Rectal smooth muscle tissue (tissue), 1 donor: ENCODE results near the gene WDFY1.

Experiments used
- H3K27ac ChIP-seq: one replicate; pipeline ENCODE4 v1.7.0; 2013; ENCODE audit warnings: low read depth, low read length, inconsistent platforms
- H3K27me3 ChIP-seq: one replicate; pipeline ENCODE4 v1.7.0; 2013; ENCODE audit warnings: low read length; ENCODE audit not compliant: control insufficient read depth, insufficient read depth
- H3K36me3 ChIP-seq: one replicate; pipeline ENCODE4 v1.7.0; 2013; ENCODE audit warnings: low read length; ENCODE audit not compliant: control insufficient read depth, insufficient read depth
- H3K4me1 ChIP-seq: one replicate; pipeline ENCODE4 v1.7.0; 2013; ENCODE audit warnings: low read length; ENCODE audit not compliant: control insufficient read depth, insufficient read depth
- H3K4me3 ChIP-seq: one replicate; pipeline ENCODE4 v1.7.0; 2013; ENCODE audit warnings: low read length
- H3K9ac ChIP-seq: one replicate; pipeline ENCODE4 v1.7.0; 2013; ENCODE audit warnings: low read length

Gene WDFY1

DNA sequence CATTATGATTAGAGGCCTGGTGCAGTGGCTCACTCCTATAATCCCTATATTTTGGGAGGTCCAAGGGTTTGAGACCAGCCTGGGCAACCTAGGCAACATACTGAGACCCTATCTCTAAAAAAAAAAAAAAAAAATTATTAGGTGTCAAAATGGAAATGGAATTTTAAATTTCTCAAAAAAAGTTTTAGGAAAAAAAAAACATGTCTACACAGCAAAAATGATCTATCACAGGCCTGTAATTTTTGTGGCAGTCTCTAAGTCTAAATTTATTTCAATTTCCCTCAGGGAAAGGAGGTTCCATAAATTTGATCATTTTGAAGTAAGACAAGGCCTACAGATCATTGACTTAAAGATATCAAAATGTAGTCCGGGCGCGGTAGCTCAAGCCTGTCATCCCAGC is 28.5 kb upstream of the WDFY1 start:
- Histone ChIP-seq H3K27me3 (no peaks in the 10 kb centered on the region), H3K36me3 (peaks cover 1% of the 10 kb centered on the region), H3K4me1 (no peaks in the 10 kb centered on the region), H3K9ac (no peak overlapping the region), H3K27ac (no peak overlapping the region), H3K4me3 (no peak overlapping the region)

DNA sequence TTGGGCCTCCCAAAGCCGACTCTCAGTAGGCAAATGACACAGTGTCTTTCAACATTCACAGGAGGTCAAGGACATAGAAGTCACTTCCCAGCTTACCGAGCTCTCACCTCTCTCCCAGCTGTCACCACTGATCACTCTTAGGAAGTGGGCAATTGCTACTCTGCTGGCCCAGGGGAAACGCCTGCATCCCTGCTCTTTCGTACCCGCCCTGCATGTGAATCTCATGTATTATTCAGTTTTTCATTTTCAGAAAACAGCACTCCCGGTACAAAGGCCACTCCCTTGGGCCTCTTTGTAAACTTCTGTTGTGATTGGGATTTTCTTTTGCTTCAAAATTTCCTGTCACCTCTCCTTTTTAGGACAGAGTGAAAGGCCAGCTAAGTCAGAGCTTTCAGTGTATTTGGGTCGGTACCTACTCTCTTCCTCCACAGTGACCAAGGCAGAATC is 27.5 kb upstream of the WDFY1 start:
- no peak overlapping the region for H3K9ac ChIP-seq
- no peak overlapping the region for H3K4me3 ChIP-seq
- no peaks in the 10 kb centered on the region for H3K4me1 ChIP-seq
- no peaks in the 10 kb centered on the region for H3K27me3 ChIP-seq
- H3K36me3 ChIP-seq, result peaks cover 2% of the 10 kb centered on the region
- H3K27ac ChIP-seq, result no peak overlapping the region

DNA sequence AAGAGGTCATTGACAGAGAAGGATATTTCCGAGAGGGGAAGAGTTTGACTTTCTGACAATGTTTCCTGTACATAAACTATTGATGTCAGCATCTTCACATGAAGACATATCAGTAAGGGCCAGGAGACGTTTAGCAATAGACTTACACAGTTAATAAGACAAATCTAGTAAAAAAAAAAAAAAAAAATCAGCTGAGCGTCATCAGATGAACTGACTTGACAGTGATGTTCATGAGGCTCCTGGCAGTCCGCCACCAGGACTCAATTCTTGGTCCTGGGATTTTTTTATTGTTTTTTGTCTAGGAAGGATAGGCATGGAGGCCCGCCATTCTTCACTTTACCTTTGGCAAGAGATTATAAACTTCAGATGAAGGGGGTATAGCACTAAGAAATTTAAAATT is 26.6 kb upstream of the WDFY1 start:
- no peak overlapping the region for H3K4me3 ChIP-seq
- no peaks in the 10 kb centered on the region for H3K27me3 ChIP-seq
- H3K9ac ChIP-seq, result no peak overlapping the region
- no peaks in the 10 kb centered on the region for H3K4me1 ChIP-seq
- H3K27ac ChIP-seq, result no peak overlapping the region
- H3K36me3 ChIP-seq, result peaks cover 2% of the 10 kb centered on the region

DNA sequence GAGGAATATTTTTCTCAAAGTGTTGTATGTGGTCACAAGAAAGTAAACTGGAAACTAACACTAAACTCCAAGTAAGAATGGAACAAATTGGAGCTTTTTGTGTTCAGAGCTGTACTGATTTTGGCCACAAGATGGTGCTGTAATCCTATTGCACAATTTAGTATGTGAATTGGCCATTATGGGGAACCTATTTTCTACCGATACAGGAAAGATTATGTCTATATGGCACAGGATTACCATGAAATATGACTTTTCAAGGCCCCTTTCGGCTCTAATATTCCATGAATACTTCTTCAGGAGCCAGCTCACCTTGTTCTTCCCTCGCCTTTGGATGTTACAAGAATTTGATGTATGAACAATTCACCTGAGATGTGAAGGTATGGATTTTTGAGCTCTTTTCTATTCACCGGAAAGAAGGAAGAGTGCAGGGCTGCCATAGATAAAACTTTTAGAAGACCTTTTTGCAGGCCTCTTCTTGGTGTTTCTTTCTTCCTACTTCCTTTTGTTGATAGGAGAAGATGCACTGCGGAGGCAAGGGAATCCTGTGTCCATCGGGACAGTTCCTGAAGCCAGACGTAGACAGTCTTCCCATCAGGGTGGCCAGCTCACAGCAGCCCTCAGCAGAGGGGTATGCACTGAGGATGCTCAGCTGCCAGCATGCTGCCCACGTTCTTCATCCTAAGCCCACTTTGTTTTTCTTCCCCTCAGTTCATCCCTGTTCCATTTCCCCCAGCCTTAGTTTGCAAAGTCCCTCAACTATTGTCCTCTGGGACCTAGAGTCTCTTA is 25.4 kb upstream of the WDFY1 start:
- Histone ChIP-seq H3K4me3 (no peak overlapping the region), H3K36me3 (peaks cover 2% of the 10 kb centered on the region), H3K27me3 (no peaks in the 10 kb centered on the region), H3K27ac (no peak overlapping the region), H3K9ac (no peak overlapping the region), H3K4me1 (no peaks in the 10 kb centered on the region)

DNA sequence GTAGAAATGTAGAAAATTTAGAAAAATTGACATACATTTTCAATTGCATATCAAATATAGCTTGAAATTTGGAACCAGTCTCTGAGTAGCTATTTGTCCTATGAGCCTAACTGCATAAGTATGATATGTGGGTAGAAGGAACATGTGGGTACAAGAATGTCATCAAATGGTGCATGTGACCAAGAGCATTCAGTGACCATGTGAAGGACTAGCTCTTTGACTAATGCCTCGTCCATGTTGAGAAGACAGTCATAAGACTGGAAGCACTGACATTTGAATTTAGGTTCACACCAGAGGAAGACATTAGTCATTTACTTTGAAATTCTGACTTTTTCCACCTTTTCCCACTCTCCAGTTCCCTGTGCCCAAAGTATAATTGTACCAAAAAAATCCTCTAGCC is 24.7 kb upstream of the WDFY1 start:
- Histone ChIP-seq H3K4me3 (no peak overlapping the region), H3K9ac (no peak overlapping the region), H3K36me3 (peaks cover 2% of the 10 kb centered on the region), H3K4me1 (no peaks in the 10 kb centered on the region), H3K27me3 (no peaks in the 10 kb centered on the region), H3K27ac (no peak overlapping the region)

DNA sequence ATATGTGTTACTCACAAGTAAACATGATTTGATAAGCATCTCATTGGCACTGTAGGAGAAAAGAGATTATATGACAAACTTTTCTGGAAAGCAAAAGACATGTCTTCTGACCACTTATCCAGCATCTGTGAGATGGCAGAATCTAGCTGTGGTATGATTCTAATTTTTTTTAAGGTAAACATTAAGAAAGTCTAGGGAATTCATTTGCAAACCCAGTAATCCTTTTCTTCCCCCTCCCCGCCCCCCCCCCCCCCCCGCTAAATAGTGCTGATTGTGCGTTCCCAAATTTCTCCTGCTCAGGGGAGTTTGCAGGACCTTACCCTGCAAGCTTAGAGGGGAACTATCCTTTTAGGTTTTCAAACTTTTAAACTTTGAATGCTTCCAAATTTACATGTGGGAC is 24.2 kb upstream of the WDFY1 start:
- Histone ChIP-seq H3K27me3 (no peaks in the 10 kb centered on the region), H3K4me1 (no peaks in the 10 kb centered on the region), H3K36me3 (peaks cover 2% of the 10 kb centered on the region), H3K4me3 (no peak overlapping the region), H3K9ac (no peak overlapping the region), H3K27ac (no peak overlapping the region)

DNA sequence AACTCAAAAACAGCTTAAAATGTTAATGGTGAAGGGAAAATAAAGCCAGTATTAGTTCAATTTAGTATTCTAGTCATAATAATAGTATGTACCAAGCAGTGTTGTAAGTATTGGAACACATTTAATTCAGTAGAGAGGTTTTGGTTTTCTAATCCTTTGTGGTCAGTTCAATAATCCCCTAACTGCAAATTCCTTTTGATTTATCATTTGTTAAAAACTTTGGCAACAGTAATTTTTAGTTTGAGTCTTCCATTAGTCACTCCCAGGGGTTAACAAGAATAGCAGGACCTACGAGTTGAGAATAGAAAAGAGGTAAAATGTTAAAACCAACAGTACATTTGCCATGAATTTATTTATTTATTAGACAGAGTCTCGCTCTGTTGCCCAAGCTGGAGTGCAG is 22.8 kb upstream of the WDFY1 start:
- Histone ChIP-seq H3K9ac (no peak overlapping the region), H3K27me3 (no peaks in the 10 kb centered on the region), H3K4me3 (no peak overlapping the region), H3K27ac (no peak overlapping the region), H3K4me1 (no peaks in the 10 kb centered on the region), H3K36me3 (peaks cover 2% of the 10 kb centered on the region)

DNA sequence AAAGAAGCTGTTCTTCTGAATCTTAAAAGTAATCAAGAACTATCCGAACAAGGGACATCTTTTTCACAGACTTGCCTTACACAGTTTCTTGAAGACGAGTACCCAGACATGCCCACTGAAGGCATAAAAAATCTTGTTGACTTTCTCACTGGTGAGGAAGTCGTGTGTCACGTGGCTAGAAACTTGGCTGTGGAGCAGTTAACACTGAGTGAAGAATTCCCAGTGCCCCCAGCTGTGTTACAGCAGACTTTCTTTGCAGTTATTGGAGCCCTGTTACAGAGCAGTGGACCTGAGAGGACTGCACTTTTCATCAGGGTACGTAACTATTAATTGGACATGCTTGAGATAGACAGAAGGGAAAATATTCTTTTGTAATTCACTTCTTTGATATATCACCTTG is 14.6 kb upstream of the WDFY1 start:
- Histone ChIP-seq H3K27ac (no peak overlapping the region), H3K4me1 (peaks cover 28% of the 10 kb centered on the region)

DNA sequence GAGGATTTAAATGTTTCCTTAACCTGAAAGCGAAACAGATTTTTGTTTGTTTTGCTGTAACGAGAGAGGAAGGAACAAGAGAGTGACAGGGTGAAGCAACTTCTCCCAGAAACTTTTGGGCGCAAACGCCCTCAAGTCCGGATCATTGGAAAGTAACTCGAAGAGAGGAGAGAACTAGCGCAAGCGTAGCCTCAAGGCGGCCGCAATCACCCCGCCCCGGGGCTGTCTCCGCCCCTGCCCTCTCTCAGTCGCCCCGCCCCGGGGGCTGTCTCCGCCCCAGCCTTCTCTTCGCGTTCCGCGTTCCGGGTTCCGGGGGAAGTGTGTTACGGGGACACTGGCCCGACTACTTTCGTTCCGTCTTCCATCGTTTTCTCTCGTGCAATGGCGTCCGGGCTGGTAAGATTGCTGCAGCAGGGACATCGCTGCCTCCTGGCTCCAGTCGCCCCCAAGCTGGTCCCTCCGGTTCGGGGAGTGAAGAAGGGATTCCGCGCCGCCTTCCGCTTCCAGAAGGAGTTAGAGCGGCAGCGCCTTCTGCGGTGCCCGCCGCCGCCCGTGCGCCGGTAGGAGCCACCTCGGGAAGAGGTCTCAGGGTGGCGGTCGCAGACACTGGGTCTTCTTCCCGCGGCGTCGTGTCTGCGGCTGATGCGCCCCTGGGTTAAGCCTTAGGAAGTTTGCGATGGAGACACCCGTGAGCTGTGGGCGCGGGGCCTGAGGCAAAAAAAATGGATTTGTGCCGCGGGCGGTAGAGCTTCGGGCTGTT is 12.1 kb upstream of the WDFY1 start, which contains the start of gene MRPL44:
Gene MRPL44, plus strand, starts transcription at position 372 of the 760 bp plus-strand sequence. Its CDS starts 10 bp downstream, at position 382.
- Histone ChIP-seq H3K36me3 (no peaks in the 10 kb centered on the region), H3K4me1 (peaks cover 28% of the 10 kb centered on the region), H3K27me3 (no peaks in the 10 kb centered on the region), H3K9ac (peak within 1 kb of the TSS; percentile 91), H3K27ac (peak within 1 kb of the TSS; percentile 64), H3K4me3 (peak within 1 kb of the TSS; percentile 80)

More for the DNA sequence above, 14.6 kb upstream of the WDFY1 start:
- Histone ChIP-seq H3K9ac (no peak overlapping the region), H3K4me3 (no peak overlapping the region), H3K36me3 (no peaks in the 10 kb centered on the region), H3K27me3 (no peaks in the 10 kb centered on the region)

DNA sequence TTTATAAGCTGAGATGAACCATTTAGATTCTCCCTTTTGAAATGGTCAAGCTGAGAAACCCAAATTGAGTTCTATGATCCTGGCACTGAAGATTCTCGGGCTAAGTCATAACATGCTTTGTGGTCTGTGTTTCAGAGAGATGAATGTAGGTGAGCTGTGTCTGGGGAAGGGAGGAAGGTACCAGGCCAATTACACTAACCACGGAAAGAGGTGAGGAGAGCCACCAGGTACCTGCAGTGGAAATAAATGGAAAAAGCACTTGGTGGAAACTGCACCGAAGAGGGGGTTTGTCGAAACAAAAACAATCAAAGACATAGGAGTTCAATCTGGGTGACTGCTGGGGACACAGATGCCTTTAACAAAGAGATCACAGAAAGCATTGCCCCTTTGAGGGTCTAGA is 11.2 kb upstream of the WDFY1 start:
- peaks cover 24% of the 10 kb centered on the region for H3K4me1 ChIP-seq
- no peak overlapping the region for H3K4me3 ChIP-seq
- H3K27ac ChIP-seq, result peak overlapping the region; percentile 64
- H3K36me3 ChIP-seq, result no peaks in the 10 kb centered on the region
- no peak overlapping the region for H3K9ac ChIP-seq
- H3K27me3 ChIP-seq, result no peaks in the 10 kb centered on the region

DNA sequence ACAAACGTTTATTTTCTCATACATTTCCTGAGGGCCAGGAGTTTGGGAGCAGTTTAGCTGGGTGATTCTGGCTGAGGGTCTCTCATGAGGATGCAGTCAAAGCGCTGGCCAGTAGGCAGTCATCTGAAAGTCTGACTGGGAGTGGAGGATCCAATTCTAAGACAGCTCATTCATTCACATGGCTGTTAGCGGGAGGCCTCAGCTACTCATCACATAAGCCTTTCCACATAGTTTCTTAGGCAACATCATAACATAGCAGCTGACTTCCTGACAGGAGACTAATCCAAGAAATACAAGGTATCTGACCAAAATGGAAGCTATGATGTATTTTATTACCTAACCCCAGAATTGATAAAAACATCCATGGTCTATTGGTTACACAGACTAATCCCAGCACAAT is 9.3 kb upstream of the WDFY1 start:
- H3K36me3 ChIP-seq, result no peaks in the 10 kb centered on the region
- no peak overlapping the region for H3K4me3 ChIP-seq
- H3K9ac ChIP-seq, result no peak overlapping the region
- H3K27ac ChIP-seq, result no peak overlapping the region
- no peaks in the 10 kb centered on the region for H3K27me3 ChIP-seq
- peaks cover 10% of the 10 kb centered on the region for H3K4me1 ChIP-seq

DNA sequence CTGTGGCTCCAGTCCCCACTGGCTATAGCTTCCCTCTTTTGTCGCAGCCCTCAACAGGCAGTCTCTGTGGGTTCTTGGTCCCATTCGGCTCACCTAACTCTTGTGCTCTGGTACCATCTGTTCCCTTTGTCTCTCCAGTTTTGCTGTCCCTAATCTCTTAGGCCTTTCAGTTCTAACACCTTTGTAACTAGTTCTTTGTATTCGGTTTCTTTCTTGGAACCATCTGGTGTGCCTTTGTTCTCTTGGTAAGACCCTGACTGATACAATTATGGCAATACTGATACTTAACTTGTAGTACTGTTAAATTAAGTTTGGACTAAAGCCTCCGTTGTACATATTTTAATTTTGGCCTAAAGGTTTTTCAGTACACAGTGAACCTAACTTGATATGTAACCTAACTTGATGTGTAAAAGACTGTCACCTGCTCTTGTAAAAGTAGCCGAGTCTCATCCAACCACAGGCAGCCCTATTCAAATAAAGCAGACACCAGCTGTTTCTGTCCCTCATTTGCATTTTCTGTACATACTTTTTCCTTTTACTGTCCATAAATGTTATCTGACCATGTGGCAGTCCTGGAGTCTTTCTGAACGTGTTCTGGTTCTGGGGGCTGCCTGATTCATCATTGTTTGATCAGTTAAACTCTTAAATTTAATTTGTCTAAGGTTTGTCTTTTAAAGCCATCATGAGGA is 7.3 kb upstream of the WDFY1 start:
- Histone ChIP-seq H3K36me3 (no peaks in the 10 kb centered on the region), H3K4me1 (peaks cover 4% of the 10 kb centered on the region), H3K9ac (no peak overlapping the region), H3K27me3 (no peaks in the 10 kb centered on the region), H3K27ac (no peak overlapping the region), H3K4me3 (no peak overlapping the region)
